Kidney epithelial cell (primary cell): ENCODE results near the gene DCDC2C. TPM values are rescaled to one million over a fixed set of nuclear protein-coding genes. Genes with fewer than 3 reads are reported as not detected.

Source experiments
- DNase-seq: peaks from one replicate; pipeline ENCODE4 v3.0.0-alpha.2; 2010; ENCODE audit warnings: low read depth
- H3K27me3 ChIP-seq: 2 replicates; pipeline ENCODE4 v1.6.0; 2011; ENCODE audit warnings: low read length; ENCODE audit not compliant: control insufficient read depth, insufficient read depth
- H3K36me3 ChIP-seq: 2 replicates; pipeline ENCODE4 v1.5.1; 2011; ENCODE audit warnings: low read length; ENCODE audit not compliant: control insufficient read depth, insufficient read depth
- H3K4me3 ChIP-seq: 2 replicates; pipeline ENCODE4 v1.5.1; 2011; ENCODE audit warnings: low read depth, mild to moderate bottlenecking, control low read depth, low read length
- total RNA-seq: library from RNA; depleted of rRNA; stranded (reverse); fragments of >200 nt; gene quantifications from 2 replicates; pipeline ENCODE4 v1.2.3, GENCODE V29; 2015
- TF ChIP-seq, protein P1 (sequence below): IDR thresholded peaks from 2 replicates; pipeline ENCODE4 v1.5.1; 2011; ENCODE audit warnings: mild to moderate bottlenecking, moderate library complexity, low read length, control low read depth, inconsistent platforms; ENCODE audit not compliant: insufficient read depth, poor library complexity, severe bottlenecking

Gene DCDC2C
- total RNA-seq, 1 donor from 2014 or later, result not detected

DNA sequence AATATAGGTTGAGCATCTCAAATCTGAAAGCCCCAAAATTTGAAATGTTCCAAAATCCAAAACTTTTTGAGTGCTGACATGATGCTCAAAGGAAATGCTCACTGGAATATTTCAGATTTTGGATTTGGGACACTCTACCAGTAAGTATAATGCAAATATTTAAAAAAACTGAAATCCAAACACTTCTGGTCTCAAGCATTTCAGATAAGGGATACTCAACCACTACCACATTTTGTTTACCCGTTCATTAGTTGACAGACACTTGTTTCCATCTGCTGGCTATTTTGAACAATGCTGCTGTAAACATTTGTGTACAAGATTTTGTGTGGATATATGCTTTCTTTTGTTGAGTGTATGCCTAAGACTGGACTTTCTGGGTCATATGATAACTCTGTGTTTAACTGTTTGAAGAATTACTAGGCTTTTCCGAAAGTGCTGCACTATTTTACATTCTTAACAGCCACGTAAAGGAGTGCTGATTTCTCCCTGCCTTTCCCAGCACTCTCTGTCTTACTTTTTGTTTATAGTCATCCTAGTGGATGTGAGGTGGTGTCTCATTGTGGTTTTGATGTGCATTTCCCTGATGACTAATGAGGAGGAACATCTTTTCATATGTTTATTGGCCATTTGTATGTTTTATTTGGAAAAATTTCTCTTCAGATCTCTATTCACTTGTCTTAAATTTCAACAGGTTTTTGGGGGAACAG is 19.5 kb upstream of the DCDC2C start:
- TF ChIP-seq, protein P1, sequence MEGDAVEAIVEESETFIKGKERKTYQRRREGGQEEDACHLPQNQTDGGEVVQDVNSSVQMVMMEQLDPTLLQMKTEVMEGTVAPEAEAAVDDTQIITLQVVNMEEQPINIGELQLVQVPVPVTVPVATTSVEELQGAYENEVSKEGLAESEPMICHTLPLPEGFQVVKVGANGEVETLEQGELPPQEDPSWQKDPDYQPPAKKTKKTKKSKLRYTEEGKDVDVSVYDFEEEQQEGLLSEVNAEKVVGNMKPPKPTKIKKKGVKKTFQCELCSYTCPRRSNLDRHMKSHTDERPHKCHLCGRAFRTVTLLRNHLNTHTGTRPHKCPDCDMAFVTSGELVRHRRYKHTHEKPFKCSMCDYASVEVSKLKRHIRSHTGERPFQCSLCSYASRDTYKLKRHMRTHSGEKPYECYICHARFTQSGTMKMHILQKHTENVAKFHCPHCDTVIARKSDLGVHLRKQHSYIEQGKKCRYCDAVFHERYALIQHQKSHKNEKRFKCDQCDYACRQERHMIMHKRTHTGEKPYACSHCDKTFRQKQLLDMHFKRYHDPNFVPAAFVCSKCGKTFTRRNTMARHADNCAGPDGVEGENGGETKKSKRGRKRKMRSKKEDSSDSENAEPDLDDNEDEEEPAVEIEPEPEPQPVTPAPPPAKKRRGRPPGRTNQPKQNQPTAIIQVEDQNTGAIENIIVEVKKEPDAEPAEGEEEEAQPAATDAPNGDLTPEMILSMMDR, result no peak
- H3K27me3 ChIP-seq, result no peaks in the 10 kb centered on the region
- no peak overlapping the region for H3K4me3 ChIP-seq
- H3K36me3 ChIP-seq, result no peaks in the 10 kb centered on the region
- no peak for DNase-seq

- Histone ChIP-seq H3K36me3 (no peaks in the 10 kb centered on the region), H3K4me3 (no peak overlapping the region), H3K27me3 (peaks cover 2% of the 10 kb centered on the region)
- DNase-seq, result no peak
- TF ChIP-seq, protein P1, result no peak
Measured at GRCh38 chr2:3689998-3690748, 13.2 kb upstream of the DCDC2C start.

DNA sequence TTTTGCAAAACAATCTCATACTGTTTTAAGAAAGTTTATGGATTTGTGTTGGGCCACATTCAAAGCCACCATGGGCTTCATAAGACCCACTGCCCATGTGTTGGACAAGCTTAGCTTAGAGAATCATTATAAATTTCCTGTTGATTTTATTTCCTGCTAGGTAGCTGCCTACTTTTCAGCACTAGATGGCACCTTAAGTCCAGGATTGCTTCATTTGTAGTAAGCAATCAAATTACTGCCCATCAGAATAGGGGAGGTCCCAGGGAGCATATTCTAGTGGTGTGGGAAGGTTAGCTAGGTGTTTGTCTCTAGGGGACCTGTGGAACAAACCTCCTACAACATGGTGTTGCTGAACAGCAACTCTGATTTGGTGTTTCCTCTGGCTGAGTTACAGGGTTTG is 11.0 kb upstream of the DCDC2C start:
- no peak for DNase-seq

GRCh38 chr2:3696545-3696944 is 6.8 kb upstream of the DCDC2C start:
- no peaks in the 10 kb centered on the region for H3K36me3 ChIP-seq
- TF ChIP-seq, protein P1, result no peak
- peaks cover 2% of the 10 kb centered on the region for H3K27me3 ChIP-seq
- DNase-seq, result no peak
- H3K4me3 ChIP-seq, result no peak overlapping the region

More for the DNA sequence above, 11.0 kb upstream of the DCDC2C start:
- H3K36me3 ChIP-seq, result no peaks in the 10 kb centered on the region
- peaks cover 2% of the 10 kb centered on the region for H3K27me3 ChIP-seq
- no peak overlapping the region for H3K4me3 ChIP-seq
- TF ChIP-seq, protein P1, result peak; percentile 47

GRCh38 chr2:3701071-3701470 is 2.3 kb upstream of the DCDC2C start:
- no peaks in the 10 kb centered on the region for H3K36me3 ChIP-seq
- H3K4me3 ChIP-seq, result no peak overlapping the region
- TF ChIP-seq, protein P1, result no peak
- H3K27me3 ChIP-seq, result peaks cover 17% of the 10 kb centered on the region
- DNase-seq, result no peak
